ENCODE results near the gene TAS2R3. TPM values are rescaled to one million over a fixed set of nuclear protein-coding genes. Genes with fewer than 3 reads are reported as not detected.
"Not testable (repeated sequence)": the region's sequence is repeated elsewhere in the genome, so short reads cannot be mapped to it uniquely, and the experiment has no call there.

The TAS2R3 gene
- total RNA-seq, 6 donors from 2014 or later = 0.91 to 4.3 (median 1.5) TPM; not detected in 1

DNA sequence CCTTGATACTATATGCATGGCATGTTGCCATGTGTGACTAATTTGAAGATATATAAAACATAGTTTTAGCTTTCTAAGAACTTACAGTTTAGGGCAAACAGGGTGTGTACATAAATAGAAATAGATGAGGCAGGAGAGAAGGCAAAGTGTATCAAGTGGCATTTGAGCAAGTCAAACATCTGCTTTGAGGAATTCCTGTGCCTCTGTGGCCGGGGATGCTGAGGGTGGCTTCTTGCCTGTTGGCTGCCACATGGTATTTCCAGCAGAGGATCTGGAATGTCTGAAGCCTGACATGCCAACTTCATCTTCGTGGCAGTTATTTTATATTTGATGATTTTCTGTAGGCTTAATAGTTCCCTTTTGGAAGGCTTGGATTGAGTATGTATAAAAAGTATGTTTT, 19.8 kb upstream of the TAS2R3 start:
- WGBS, 2 donors = 88 to 94% methylated on average over 2 of the region's 2 CpGs
- H3K4me1 ChIP-seq = peaks cover 8 to 17% (median 15%) of the 10 kb centered on the region in 4 donors
- H3K27ac ChIP-seq = no peak overlapping the region
- no peaks in the 10 kb centered on the region for H3K27me3 ChIP-seq
- H3K4me3 ChIP-seq = no peak overlapping the region
- TF ChIP-seq POLR2AphosphoS5 (IDR thresholded peaks at IDR 0.05) (no peak), CTCF (IDR thresholded peaks at IDR 0.05) (no peak)
- H3K36me3 ChIP-seq = peaks cover 36 to 94% (median 59%) of the 10 kb centered on the region in 4 donors
- no peaks in the 10 kb centered on the region for H3K9me3 ChIP-seq
- ATAC-seq (ENCODE audit: low FRiP score in 2 of 2) = no peak
- DNase-seq = no peak

DNA sequence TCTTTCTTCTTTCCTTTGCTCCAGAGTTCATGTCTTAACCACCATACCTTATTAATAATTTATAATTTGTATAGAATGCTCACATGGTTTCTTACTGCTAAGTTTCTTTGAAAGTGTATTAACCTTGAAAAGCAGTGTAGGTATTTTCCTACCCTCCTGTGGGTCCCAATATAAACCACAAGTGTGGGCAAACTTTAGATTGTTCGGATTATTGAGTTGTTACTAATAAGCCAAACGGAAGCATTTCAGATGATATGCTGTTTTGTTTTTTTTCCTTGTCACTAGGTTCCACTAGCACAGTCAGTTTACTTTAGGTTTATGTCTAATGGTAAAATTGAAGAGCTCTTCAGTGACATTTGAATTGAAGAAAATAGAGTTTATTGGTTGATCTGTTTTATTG, 15.5 kb upstream of the TAS2R3 start:
- 90 to 93% methylated on average over 2 of the region's 2 CpGs for WGBS, 2 donors
- Histone ChIP-seq H3K9me3 (peaks cover 5 to 29% (median 22%) of the 10 kb centered on the region in 4 donors), H3K4me3 (no peak overlapping the region), H3K4me1 (no peaks in the 10 kb centered on the region), H3K27me3 (no peaks in the 10 kb centered on the region), H3K36me3 (peaks cover 62 to 98% (median 75%) of the 10 kb centered on the region in 4 donors), H3K27ac (no peak overlapping the region)
- DNase-seq = no peak
- TF ChIP-seq POLR2AphosphoS5 (IDR thresholded peaks at IDR 0.05) = no peak
- no peak for TF ChIP-seq POLR2A (IDR thresholded peaks at IDR 0.05)
- TF ChIP-seq EP300 (IDR thresholded peaks at IDR 0.05) = no peak
- no peak for TF ChIP-seq CTCF (IDR thresholded peaks at IDR 0.05)
- no peak for ATAC-seq (ENCODE audit: low FRiP score in 2 of 2)

GRCh38 chr7:141751904-141752303, 12.0 kb upstream of the TAS2R3 start:
- not testable (repeated sequence) for H3K27me3 ChIP-seq; H3K4me3 ChIP-seq; ATAC-seq (ENCODE audit: low FRiP score in 2 of 2); H3K4me1 ChIP-seq; DNase-seq; H3K27ac ChIP-seq
- Histone ChIP-seq H3K9me3 (peaks cover 5 to 29% (median 22%) of the 10 kb centered on the region in 4 donors), H3K36me3 (peaks cover 30 to 78% (median 55%) of the 10 kb centered on the region in 4 donors)
- 97 to 99% methylated on average over 10 of the region's 10 CpGs for WGBS, 2 donors

DNA sequence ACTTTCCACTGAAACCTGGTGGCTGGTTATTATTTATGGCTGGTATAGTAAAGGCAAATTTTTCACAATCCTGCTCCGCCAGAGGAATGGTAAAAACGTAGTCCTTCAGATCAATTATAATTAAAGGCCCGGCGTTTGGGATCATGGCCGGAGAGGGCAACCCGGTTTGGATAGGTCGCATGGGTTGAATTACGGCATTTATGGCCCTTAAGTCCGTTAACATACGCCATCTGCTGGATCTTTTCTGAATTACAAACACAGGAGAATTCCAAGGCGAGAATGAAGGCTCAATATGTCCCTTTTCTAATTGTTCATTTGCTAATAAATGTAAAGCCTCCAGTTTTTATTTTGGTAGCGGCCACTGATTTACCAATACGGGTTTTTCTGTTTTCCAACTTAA, 11.3 kb upstream of the TAS2R3 start:
- no peak for ATAC-seq (ENCODE audit: low FRiP score in 2 of 2)
- Histone ChIP-seq H3K9me3 (peaks cover 5 to 29% (median 22%) of the 10 kb centered on the region in 4 donors), H3K27me3 (no peaks in the 10 kb centered on the region), H3K4me1 (no peaks in the 10 kb centered on the region), H3K36me3 (peaks cover 28 to 80% (median 56%) of the 10 kb centered on the region in 4 donors), H3K4me3 (no peak overlapping the region), H3K27ac (no peak overlapping the region)
- TF ChIP-seq POLR2AphosphoS5 (IDR thresholded peaks at IDR 0.05) = no peak
- TF ChIP-seq CTCF (IDR thresholded peaks at IDR 0.05) = peak in 1 of 6 experiments; percentile 12
- TF ChIP-seq EP300 (IDR thresholded peaks at IDR 0.05) = no peak
- no peak for TF ChIP-seq POLR2A (IDR thresholded peaks at IDR 0.05)
- DNase-seq = no peak
- 98 to 99% methylated on average over 13 of the region's 13 CpGs for WGBS, 2 donors

DNA sequence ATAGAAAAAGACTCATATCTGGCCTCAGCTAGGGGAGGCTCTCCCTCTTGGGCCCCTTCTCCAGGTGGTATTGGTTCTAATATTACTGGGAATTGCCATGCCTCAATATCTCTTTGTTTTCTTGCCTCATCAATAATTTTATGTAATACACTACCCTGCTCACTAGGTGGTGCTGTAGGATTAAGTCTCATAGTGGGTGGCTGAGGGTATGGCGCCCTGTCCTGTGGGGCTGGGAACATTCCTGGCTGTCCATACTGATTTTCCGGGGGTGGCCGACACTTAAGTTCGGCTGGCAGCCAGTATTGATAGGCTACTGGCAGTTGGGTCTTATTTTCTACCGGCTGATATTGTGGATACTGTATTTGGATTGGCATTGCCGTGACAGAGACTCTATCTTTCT, 9.0 kb upstream of the TAS2R3 start:
- Histone ChIP-seq H3K27ac (no peak overlapping the region), H3K4me3 (no peak overlapping the region), H3K27me3 (no peaks in the 10 kb centered on the region), H3K36me3 (peaks cover 19 to 70% (median 57%) of the 10 kb centered on the region in 4 donors), H3K9me3 (peaks cover 5 to 29% (median 22%) of the 10 kb centered on the region in 4 donors), H3K4me1 (no peaks in the 10 kb centered on the region)
- TF ChIP-seq CTCF (IDR thresholded peaks at IDR 0.05) (peak in 3 of 6 experiments; percentile 29 to 47 (median 31)), POLR2AphosphoS5 (IDR thresholded peaks at IDR 0.05) (no peak)
- 78 to 100% methylated on average over 6 of the region's 6 CpGs for WGBS, 2 donors
- ATAC-seq (ENCODE audit: low FRiP score in 2 of 2) (no peak), DNase-seq (no peak)

DNA sequence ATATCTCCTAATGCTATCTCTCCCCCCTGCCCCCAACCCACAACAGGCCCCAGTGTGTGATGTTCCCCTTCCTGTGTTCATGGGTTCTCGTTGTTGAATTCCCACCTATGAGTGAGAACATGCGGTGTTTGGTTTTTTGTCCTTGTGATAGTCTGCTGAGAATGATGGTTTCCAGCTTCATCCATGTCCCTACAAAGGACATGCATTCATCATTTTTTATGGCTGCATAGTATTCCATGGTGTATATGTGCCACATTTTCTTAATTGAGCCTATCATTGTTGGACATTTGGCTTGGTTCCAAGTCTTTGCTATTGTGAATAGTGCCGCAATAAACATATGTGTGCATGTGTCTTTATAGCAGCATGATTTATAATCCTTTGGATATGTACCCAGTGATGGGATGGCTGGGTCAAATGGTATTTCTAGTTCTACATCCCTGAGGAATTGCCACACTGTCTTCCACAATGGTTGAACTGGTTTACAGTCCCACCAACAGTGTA, 6.2 kb downstream of the TAS2R3 start:
- H3K4me3 ChIP-seq; ATAC-seq (ENCODE audit: low FRiP score in 2 of 2); DNase-seq; H3K36me3 ChIP-seq; H3K9me3 ChIP-seq; H3K27ac ChIP-seq; H3K4me1 ChIP-seq; H3K27me3 ChIP-seq: not testable (repeated sequence)
- 93 to 98% methylated on average over 3 of the region's 3 CpGs for WGBS, 2 donors
